HL-60/S4 (cell line): Measurements from ENCODE around the gene ADAMTS3.

Source experiments
- in situ Hi-C: fragments of 300-500 bp; cut with MboI; formaldehyde crosslinking; loops from 2 replicates; pipeline ENCODE4 v1.14.3; 2022; ENCODE audit warnings: low sequenced_read_pairs

The ADAMTS3 gene

DNA sequence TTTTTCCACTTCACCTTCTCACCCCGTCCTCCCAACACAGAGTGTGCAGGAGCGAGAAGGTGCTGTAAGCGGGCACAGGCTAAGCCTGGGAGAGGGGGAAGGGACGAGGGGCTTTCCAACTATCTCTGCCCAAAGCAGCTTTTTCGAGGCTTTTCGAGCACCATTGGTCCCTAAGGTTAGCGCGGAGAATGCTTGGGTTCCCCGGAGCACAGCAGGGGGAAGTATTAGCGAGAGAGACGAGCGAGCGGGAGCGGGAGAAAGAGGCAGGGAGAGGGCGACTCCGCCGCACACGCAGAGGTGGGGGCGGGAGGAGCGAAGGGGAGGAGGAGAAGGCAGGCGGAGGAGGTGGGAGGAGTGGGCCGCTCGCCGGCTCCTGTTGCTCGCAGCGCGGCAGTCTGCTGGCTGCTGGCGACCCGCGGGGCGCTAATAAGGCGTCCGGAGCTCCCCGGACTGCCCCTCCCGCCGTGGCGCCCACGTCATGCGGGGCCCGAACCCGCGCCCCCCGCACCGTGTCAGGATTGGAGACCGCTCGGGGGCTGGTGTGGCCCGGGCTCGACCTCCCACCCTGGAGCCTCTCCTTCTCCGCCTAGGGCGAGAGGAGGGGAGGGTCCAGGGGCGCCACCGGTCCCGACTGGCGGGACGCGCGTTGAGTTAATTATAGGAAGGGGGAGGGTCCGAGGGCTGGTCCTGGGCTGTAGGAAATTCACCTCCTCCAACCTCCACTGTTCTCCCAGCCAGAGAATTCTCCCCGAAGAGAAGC is at the start of gene ADAMTS3:
TSS of gene ADAMTS3 (minus strand) at position 263 of the 760 bp plus-strand sequence. CDS start 459 bp downstream, outside the sequence.
- in situ Hi-C loops = no loop called here

DNA sequence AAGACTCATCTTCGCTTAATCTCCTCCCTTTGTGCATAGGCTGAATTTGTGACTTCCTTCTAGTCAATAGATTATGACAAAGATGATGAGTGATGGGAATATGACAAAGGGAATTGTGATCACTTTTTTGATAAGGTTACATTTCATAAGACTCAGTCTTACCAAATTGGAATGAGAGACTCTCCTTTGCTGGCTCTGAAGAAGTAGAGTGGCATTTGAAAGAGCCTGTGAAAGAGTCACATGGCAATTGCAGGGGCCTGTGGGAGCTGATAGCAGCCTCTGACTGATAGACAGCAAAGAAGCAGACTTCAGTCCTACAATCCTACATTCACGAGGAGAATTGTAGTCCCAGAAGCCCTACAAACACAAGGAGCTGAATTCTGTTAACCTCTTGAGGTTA is 44.9 kb upstream of the ADAMTS3 start:
- in situ Hi-C loops = no loop called here

DNA sequence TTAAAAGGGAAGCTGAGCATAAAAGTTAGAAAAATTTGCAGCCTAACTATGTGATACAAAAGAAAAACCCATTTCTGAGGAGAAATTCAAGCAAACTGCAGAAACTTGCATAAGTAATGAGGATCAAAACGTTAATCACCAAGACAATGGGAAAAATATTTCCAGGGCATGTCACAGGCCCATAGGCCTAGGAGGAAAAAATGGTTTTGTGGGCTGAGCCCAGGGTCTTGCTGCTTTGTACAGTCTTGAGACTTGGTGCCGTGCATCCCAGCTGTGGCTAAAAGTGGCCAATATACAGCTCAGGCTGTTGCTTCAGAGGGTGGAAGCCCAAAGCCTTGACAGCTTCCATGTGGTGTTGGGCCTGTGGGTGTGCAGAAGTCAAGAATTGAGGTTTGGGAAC is 37.7 kb upstream of the ADAMTS3 start:
- in situ Hi-C loops = no loop called here

DNA sequence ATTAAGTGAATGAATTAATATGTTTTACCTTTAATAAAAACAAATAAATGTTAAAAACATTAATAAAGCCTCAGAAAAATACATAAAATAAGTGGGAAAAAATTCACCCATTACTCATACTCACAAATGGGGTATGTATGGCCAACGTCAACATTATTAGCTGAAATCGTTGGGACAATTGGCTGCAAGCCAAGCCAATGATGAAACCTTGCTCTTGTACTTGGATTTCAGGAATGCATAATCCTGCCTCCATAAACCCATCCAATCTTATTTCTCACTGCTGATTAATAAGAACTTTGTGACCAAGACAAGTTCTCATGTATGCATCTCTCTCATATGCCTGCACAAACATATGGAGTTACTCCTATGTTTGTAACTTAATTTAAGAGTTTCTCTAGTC is 35.3 kb upstream of the ADAMTS3 start:
- in situ Hi-C loops = no loop called here

DNA sequence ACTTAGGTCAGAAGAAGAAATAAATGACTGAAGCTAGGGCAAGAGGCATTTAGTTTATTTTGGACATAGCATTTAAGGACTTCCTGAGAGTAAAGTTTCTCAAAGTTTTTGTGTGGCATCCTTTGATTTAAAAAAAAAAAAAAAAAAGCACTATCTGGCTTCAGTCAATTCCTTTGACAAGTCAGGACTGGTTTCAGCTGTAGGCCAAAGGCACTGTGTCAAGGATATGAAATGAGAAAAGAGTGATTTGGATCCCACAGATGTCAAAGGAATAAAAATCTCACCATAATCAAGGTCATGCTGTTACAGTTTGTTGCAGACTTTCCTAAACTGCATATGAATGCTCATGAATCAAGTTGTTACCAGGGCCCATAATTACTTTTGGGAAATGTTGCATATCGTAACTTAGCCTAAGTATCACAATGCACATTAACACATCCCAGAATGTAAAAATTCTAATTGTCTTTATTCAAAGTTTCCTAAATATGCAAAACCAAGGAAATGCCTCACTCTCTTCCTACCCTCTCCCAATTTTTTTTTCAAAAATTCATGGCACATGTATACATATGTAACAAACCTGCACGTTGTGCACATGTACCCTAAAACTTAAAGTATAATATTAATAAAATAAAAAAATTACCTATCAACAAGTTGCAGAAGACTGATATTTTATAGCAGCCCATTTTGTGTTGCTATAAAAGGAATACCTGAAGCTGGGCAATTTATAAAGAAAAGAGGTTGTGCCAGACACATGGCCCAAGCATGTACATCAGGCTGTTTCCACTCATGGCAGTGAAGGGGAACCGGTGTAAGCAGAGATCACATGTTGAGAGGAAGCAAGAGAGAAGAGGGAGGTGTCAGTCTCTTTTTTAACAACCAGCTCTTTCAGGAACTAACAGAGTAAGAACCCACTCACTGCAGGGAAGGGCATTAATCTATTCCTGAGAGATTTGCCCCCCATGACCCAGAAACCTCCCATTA is 33.7 kb upstream of the ADAMTS3 start:
- in situ Hi-C loops = no loop called here

DNA sequence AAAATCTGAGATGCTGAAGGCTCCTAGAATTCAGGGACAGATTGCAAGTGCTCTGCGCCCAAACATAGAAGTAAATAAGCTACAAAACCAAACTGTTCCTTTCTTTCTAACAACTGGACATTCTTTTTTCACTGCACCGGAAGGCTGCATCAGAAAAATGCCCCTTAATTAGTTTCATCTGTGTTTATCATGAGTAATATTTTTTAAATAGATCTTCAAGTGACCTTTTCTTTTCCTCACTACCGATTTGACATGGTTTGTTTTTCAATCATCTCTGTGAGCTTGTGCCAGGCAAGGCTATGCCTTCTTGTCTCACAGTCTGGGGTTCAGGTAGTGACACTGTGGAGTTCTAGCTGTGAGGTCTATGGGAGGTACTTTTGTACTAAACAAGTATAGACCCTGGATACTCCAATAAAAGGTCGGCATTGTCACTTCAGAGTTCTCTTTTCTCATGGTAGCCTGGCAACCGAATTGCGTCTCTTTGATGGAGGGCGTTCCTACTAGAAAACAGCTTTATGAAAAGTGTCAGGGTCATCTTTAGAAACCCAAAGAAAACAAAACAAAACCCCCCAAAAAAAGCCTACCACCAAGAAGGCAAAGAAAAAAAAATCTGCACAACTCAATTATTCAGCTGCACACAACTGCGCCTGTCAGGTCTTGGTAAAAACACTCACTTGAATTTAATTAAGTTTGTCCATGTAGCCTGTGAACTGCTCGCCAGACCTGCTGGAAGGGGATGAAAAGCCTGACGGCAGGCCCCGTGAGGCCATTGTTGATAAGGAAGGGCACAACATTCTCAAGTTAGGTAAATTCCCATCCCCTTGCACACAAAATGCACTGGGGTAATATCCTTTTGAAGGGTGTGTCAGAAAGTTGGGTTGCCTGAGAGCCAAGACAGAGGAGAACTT is 22.8 kb upstream of the ADAMTS3 start:
- in situ Hi-C loops = no loop called here

DNA sequence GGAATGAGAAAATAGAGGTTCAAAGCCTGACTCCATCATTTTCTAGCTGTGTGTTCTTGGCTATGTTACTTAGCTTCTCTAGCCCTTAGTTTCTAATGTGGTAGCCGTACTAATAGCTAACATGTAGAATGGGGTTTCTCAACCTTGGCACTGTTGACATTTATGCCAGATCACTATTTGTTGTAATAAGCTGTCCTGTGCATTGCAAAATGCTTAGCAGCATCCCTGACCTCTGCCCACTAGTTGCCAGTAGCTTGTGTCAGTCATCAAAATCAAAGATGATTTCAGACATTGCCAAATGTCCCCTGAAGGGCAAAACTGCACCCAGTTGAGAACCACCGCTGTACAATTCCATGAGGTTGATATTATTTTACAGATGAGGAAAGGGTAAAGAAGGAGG is 18.3 kb upstream of the ADAMTS3 start:
- in situ Hi-C loops = no loop called here

DNA sequence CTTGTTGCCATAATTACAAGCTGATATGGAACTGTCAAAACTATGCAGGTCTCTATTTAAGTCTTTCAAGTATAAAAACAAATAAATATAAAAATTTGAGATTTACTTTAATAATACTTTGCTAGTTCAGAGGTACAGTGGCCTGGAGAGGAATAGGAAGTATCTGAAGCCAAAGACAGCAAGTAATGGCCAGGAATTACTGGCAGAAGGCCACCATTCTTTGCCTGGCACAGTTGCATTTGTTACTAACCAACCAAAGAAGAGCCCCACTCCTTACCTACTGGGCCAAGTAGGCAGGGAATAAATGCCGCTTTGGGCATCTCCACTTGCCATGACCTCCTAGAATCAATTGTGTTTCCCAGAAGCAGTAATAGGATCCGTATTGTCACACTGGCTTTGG is 13.8 kb upstream of the ADAMTS3 start:
- in situ Hi-C loops = no loop called here

DNA sequence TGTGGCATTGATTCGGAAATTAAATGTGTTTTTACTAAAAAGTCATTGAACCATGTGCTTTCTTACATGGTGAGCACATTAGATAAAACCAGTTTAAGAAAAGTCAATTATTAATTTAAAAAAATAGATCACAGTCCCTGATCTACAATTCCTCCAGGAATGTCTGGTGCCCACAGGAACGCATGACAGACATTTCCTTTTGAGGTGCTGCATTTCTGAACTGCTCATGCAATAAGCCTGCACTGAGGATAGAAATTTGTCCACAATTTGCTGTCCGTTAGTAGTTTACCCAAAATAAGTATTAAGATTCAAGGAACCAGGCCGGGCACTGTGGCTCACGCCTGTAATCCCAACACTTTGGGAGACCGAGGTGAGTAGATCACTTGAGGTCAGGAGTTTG is 8.2 kb upstream of the ADAMTS3 start:
- in situ Hi-C loops = no loop called here

DNA sequence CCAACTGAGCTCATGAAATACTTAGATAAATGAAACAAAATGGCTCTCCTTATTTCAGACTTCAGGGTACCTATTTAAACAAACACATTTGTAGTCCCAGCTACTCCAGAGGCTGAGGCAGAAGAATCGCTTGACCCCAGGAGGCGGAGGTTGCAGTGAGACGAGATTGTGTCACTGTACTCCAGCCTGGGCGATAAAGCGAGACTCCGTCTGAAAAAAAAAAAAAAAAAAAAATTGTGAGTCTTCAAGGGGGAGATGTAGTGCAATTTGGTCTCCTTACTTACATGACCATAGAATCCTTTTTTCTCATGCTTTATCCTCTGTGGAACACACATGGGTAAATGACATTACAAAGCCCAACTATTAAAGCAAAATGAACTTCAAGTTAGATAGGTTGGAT is 2.3 kb upstream of the ADAMTS3 start:
- in situ Hi-C loops = no loop called here

DNA sequence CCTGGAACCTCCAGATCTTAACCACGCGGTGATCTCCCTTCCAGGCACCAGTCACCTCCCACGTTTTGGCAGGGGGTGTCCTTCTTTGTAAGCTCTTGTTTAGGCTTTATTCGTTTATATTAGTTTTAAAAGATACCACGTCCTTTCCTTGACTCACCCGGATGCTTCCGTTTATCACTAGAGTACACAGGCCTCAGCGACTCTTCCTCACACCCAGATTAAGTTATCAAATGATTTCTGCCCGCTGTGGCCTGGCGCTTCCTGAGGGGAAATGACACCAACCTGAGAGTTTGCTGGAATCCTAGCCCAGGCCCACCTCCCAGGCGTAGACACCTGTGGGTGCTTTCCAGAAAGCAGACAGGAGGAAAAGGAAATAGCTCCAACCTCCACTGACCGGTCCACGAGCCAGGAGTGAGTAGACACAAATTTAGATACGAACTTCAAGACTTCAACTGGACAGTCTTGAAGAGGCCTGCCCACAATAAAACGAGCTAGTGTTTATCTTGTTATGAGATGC is 756 bp upstream of the ADAMTS3 start:
- in situ Hi-C loops = no loop called here

DNA sequence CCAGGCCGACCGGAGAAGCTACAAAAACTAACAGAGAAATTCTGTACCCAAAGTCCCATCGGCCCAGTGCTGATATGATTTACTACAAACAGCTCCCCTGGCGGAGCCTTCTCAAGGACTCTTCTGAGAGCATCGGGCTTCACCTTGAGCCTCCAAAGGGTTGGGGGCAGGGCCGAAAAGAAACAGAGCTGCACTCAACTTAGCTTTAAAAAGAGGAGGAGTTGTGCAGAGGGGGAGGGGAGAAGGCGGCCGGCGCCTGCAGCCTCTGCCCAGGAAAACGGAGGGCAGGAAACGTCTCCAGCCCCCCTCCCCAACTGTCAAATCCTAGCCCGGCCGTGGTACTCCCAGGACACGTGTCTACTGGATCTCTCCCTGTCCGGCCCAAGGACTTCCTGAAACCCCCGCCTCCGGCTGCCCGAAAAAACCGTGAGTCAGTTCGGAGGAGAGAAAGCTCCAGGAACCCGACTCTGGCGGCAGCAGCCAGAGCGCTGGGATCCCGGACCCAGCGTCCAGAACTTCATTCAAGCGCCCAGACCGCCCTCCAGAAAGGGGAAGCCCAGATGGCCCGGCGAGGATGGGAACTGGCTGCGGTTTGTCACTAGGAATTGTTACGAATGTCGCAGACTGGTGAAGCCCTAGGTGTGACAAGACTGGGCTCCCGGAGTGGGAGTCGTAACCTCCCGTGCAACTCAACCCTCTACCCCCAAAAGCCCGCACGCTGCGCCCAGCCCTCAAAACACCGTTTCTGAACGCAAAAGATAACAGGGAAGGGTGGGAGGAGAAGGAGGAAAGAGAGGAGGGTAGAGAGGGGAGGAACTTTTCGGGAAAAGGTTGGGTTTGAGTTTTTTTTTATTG is 973 bp downstream of the ADAMTS3 start:
- in situ Hi-C loops = no loop called here

DNA sequence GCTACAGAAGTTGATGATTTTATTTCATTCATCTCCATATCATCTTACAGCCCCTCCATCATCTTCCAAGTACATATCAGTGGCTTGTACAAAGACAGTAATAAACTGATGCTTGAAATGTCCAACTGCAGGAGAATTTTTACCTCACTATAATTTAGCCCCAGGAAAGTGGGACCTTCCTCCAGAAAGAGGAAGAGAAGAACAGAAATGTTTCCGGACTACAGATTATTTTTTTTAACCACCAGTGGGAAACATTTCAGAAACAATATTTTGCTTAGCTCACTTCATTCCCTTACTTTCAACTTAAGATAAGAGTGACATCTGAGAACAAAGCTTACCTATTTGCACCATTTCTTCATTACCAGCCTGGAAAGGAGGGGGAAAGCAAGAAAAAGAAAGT is 2.0 kb downstream of the ADAMTS3 start:
- in situ Hi-C loops = no loop called here

DNA sequence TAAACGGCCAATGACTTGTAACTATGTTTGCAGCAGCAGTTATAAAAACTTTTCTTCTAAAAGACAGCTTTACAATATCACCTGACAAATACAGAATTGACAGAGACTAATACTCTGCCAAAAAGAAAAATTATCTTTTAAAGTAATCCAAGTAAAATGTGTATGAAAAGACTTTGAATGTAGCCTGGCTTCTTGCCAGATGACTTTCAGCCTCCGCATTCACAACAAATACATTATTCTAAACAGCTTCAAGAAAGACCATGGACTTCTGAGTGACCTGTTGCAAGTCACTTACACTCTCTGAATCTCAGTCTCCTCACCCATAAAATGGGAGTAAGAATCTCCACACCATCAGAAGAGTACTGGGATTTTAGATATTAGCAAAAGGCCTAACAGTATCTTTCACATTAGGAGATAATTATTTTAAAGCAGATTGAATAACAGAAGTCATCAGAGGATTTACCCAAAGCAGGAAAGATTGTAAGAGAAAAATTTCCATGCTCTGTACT is 2.5 kb downstream of the ADAMTS3 start:
- in situ Hi-C loops = no loop called here

DNA sequence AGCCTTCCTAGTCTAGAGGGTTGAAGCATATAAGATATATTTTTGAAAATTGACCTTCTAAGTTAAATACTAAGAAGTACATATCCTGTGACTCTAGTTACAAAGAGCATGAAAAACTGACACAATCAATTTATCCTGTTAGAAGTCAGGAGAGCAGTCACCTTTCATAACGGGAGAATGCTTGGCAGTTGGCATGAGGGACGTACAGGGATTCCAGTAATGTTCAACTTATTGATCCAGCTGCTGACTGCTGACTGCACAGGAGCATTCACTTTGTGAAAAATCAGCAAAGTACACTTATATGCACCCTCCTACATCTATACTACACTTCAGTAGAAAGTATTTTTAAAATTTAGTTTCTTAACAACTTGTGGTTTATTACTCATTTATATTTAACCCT is 4.2 kb downstream of the ADAMTS3 start:
- in situ Hi-C loops = no loop called here

DNA sequence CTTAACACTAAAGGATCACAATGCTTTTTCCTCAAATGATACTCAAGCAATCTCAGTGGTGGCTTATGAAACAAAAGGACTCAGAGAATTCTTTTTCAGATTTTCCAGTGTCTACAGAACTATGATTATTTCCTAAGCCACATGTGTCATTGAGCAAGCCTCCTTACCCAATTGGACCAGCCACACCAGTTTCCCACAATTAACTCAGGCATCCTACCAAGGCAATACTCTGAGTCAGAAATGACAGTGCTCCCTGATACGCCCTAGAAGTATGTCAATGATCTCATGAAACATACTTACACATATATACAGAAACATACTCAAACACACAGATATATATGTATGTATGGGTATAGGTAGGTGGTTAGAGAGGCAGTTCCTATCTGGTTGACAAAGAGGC is 4.8 kb downstream of the ADAMTS3 start:
- in situ Hi-C loops = no loop called here

DNA sequence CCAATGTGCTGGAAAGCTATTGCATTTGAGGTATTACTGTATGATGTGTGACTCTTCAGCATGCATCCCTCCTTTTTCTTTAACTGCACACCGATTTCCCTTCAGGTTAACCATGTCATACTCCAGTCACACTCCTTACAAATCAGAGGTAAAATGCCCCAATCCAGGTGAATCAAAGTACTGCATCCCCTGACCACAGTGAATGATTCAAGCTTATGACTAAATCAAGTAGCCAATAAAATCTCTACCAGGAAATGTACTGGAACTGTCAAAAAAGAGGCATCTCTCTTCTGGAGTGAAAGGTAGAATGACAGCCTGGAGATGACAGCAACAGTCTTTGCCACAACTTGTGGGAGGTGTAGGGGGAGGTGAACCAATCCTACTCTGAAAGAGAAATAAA is 10.4 kb downstream of the ADAMTS3 start:
- in situ Hi-C loops = no loop called here

DNA sequence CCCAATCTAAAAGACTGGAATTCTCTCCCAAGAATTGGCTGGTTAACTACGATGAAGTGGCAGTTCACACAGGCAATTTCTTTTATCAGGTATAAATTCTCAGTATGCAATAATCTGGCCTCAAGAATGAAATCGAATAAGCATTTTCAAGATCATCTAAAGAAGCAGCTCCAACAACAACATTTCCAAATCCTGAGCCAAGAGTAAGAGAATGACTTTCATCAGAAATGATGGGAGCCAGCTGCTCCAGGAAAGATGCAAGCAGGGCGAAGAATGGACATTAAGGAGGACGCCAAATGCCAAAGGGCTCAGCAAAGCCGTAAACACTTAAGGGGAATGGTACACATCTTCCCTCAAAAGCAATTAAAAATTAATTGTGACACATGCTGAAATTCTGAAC is 12.0 kb downstream of the ADAMTS3 start:
- in situ Hi-C loops = no loop called here

DNA sequence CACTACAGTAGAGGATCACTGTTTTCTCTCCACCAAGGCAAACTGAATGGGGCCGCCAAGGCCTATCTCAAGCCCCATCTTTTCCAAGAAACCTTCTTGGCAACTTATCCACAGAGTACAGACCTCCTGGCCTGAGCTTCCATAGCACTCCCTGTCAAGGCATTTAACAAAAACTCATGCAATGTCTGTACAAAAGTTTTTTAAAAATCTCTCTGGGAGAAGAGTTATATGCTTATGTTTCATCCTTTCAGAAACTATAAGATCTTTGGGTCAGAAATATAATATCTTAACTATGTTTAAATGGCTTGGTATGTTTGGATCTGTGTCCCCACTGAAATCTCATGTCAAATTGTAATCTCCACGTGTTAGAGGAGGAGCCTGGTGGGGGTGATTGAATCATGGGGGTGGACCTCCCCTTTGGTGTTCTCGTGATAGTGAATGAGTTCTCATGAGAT is 13.6 kb downstream of the ADAMTS3 start:
- in situ Hi-C loops = no loop called here
